ENCODE data around the gene DMXL2.

- TF ChIP-seq POLR2A (IDR thresholded peaks at IDR 0.05): no peak
- TF ChIP-seq POLR2AphosphoS5 (IDR thresholded peaks at IDR 0.05): no peak
Observed at GRCh38 chr15:51649659-51650521, 27.3 kb upstream of the DMXL2 start.
